Daoy (cell line): Measurements from ENCODE around the gene RPLP2. TPM values are rescaled to one million over a fixed set of nuclear protein-coding genes. Genes with fewer than 3 reads are reported as not detected.

Experiments
- total RNA-seq: library from RNA; depleted of rRNA; stranded (reverse); fragments of >200 nt; shearing (Covaris generic); gene quantifications from 2 replicates; pipeline ENCODE4 v1.2.3, GENCODE V29; 2014; rRNA removed

Gene RPLP2
- total RNA-seq, 1 experiment from 2014 or later: 693 TPM

Other genes with a start within 250 kb of the RPLP2 start
- 0.23 and 0.54 TPM in 2 replicates for gene LMNTD2, start 249.2 kb upstream of the RPLP2 start, total RNA-seq
- gene RASSF7, start 249.0 kb upstream of the RPLP2 start, total RNA-seq: 19.8 and 25.2 TPM in 2 replicates
- 22.0 and 29.2 TPM in 2 replicates for gene PHRF1, start 233.5 kb upstream of the RPLP2 start, total RNA-seq
- 6.7 and 14.5 TPM in 2 replicates for gene IRF7, start 194.0 kb upstream of the RPLP2 start, total RNA-seq
- gene CDHR5, start 185.0 kb upstream of the RPLP2 start, total RNA-seq: not detected in 2 replicates
- not detected in 2 replicates for gene SCT, start 182.8 kb upstream of the RPLP2 start, total RNA-seq
- not detected in 2 replicates for gene DRD4, start 172.7 kb upstream of the RPLP2 start, total RNA-seq
- gene DEAF1, start 114.7 kb upstream of the RPLP2 start, total RNA-seq: 21.7 and 25.5 TPM in 2 replicates
- gene TMEM80, start 114.2 kb upstream of the RPLP2 start, total RNA-seq: 7.5 and 15.8 TPM in 2 replicates
- gene EPS8L2, start 103.7 kb upstream of the RPLP2 start, total RNA-seq: 1.8 and 5.4 TPM in 2 replicates
- 319 and 455 TPM in 2 replicates for gene TALDO1, start 62.5 kb upstream of the RPLP2 start, total RNA-seq
- 17.3 and 18.4 TPM in 2 replicates for gene GATD1, start 32.5 kb upstream of the RPLP2 start, total RNA-seq
- 0.51 and 1.2 TPM in 2 replicates for gene CEND1, start 19.9 kb upstream of the RPLP2 start, total RNA-seq
- 11.8 and 14.1 TPM in 2 replicates for gene SLC25A22, start 11.7 kb upstream of the RPLP2 start, total RNA-seq
- 3.5 and 10.4 TPM in 2 replicates for gene PIDD1, start 4.7 kb upstream of the RPLP2 start, total RNA-seq
- 10.9 and 24.2 TPM in 2 replicates for gene PNPLA2, start 8.9 kb downstream of the RPLP2 start, total RNA-seq
- gene CRACR2B, start 18.0 kb downstream of the RPLP2 start, total RNA-seq: 5.3 and 9.0 TPM in 2 replicates
- 246 and 253 TPM in 2 replicates for gene CD151, start 23.0 kb downstream of the RPLP2 start, total RNA-seq
- gene POLR2L, start 32.6 kb downstream of the RPLP2 start, total RNA-seq: 75.7 and 113 TPM in 2 replicates
- gene TSPAN4, start 32.9 kb downstream of the RPLP2 start, total RNA-seq: 29.3 and 37.3 TPM in 2 replicates
- gene CHID1, start 100.8 kb downstream of the RPLP2 start, total RNA-seq: 38.5 TPM in 2 replicates
- gene AP2A2, start 115.9 kb downstream of the RPLP2 start, total RNA-seq: 14.3 and 15.8 TPM in 2 replicates
- gene MUC6, start 226.8 kb downstream of the RPLP2 start, total RNA-seq: not detected in 2 replicates